ENCODE results near the gene GSTA1. TPM values are rescaled to one million over a fixed set of nuclear protein-coding genes. Genes with fewer than 3 reads are reported as not detected.
"Not testable (repeated sequence)": the region's sequence is repeated elsewhere in the genome, so short reads cannot be mapped to it uniquely, and the experiment has no call there.

The GSTA1 gene
- polyA plus RNA-seq, 3 donors, result not detected

- Mint-ChIP-seq H3K27me3 (ENCODE audit: low read depth in 3 of 3) (peaks cover 0 to 2% (median 0%) of the 10 kb centered on the region in 3 donors), H3K36me3 (no peaks in the 10 kb centered on the region), H3K9me3 (peaks cover 4 to 18% (median 13%) of the 10 kb centered on the region in 7 donors), H3K4me1 (no peaks in the 10 kb centered on the region), H3K4me3 (no peak overlapping the region), H3K27ac (no peak overlapping the region)
- Histone ChIP-seq H3K27me3 (ENCODE audit: control insufficient read depth in 2 of 2, insufficient read depth in 2 of 2, low read length in 2 of 2) (no peaks in the 10 kb centered on the region), H3K4me3 (replicated peaks in 1 of 3; ENCODE audit: low read depth in 2 of 3, low read length in 3 of 3) (no peak overlapping the region), H3K79me2 (ENCODE audit: insufficient read depth, low read length) (no peaks in the 10 kb centered on the region), H2AFZ (ENCODE audit: insufficient read depth, low read depth, low read length, poor library complexity, severe bottlenecking) (no peak overlapping the region), H4K20me1 (ENCODE audit: insufficient read depth, low read length) (no peaks in the 10 kb centered on the region), H3K4me2 (replicated peaks; ENCODE audit: extremely low read depth, low read length, poor library complexity, severe bottlenecking) (no peak overlapping the region), H3K9ac (ENCODE audit: insufficient read depth, low read length, poor library complexity, severe bottlenecking) (no peak overlapping the region), H3K9me3 (replicated peaks in 1 of 2; ENCODE audit: control insufficient read depth in 1 of 2, insufficient read depth in 1 of 2, low read length in 2 of 2) (peaks cover 0 to 2% of the 10 kb centered on the region in 2 donors), H3K36me3 (replicated peaks in 1 of 2; ENCODE audit: control insufficient read depth in 1 of 2, insufficient read depth in 2 of 2, low read length in 2 of 2) (no peaks in the 10 kb centered on the region), H3K27ac (ENCODE audit: low read depth in 1 of 2, low read length in 2 of 2) (no peak overlapping the region), H3K4me1 (ENCODE audit: control insufficient read depth in 1 of 2, insufficient read depth in 2 of 2, low read length in 2 of 2) (no peaks in the 10 kb centered on the region)
- DNase-seq, result no peak
- intact Hi-C loops (cut with micrococcal nuclease), result no loop called here
- 96% methylated on average over 24 of the region's 24 CpGs for WGBS (ENCODE audit: insufficient coverage)
- TF ChIP-seq CTCF (IDR thresholded peaks at IDR 0.05), result no peak
Measured at GRCh38 chr6:52786249-52786956, 17.2 kb downstream of the GSTA1 start.

GRCh38 chr6:52782696-52783274, 20.8 kb downstream of the GSTA1 start:
- H3K9me3 Mint-ChIP-seq, result peaks cover 6 to 14% (median 13%) of the 10 kb centered on the region in 7 donors
- H3K4me3 ChIP-seq (replicated peaks in 1 of 3; ENCODE audit: low read depth in 2 of 3, low read length in 3 of 3); H3K36me3 Mint-ChIP-seq; H3K79me2 ChIP-seq (ENCODE audit: insufficient read depth, low read length); H3K9me3 ChIP-seq (replicated peaks in 1 of 2; ENCODE audit: control insufficient read depth in 1 of 2, insufficient read depth in 1 of 2, low read length in 2 of 2); DNase-seq; H3K4me2 ChIP-seq (replicated peaks; ENCODE audit: extremely low read depth, low read length, poor library complexity, severe bottlenecking); H4K20me1 ChIP-seq (ENCODE audit: insufficient read depth, low read length); H3K27me3 Mint-ChIP-seq (ENCODE audit: low read depth in 3 of 3); H2AFZ ChIP-seq (ENCODE audit: insufficient read depth, low read depth, low read length, poor library complexity, severe bottlenecking); H3K9ac ChIP-seq (ENCODE audit: insufficient read depth, low read length, poor library complexity, severe bottlenecking); H3K27ac Mint-ChIP-seq; intact Hi-C loops (cut with micrococcal nuclease); H3K36me3 ChIP-seq (replicated peaks in 1 of 2; ENCODE audit: control insufficient read depth in 1 of 2, insufficient read depth in 2 of 2, low read length in 2 of 2); H3K27ac ChIP-seq (ENCODE audit: low read depth in 1 of 2, low read length in 2 of 2); H3K4me3 Mint-ChIP-seq; H3K27me3 ChIP-seq (ENCODE audit: control insufficient read depth in 2 of 2, insufficient read depth in 2 of 2, low read length in 2 of 2); H3K4me1 ChIP-seq (ENCODE audit: control insufficient read depth in 1 of 2, insufficient read depth in 2 of 2, low read length in 2 of 2); H3K4me1 Mint-ChIP-seq: not testable (repeated sequence)
- WGBS (ENCODE audit: insufficient coverage), result no CpG with 5 or more reads among the region's 3 CpGs

- H3K36me3 ChIP-seq (replicated peaks in 1 of 2; ENCODE audit: control insufficient read depth in 1 of 2, insufficient read depth in 2 of 2, low read length in 2 of 2); DNase-seq; H3K4me2 ChIP-seq (replicated peaks; ENCODE audit: extremely low read depth, low read length, poor library complexity, severe bottlenecking); H3K27me3 ChIP-seq (ENCODE audit: control insufficient read depth in 2 of 2, insufficient read depth in 2 of 2, low read length in 2 of 2); H3K4me3 ChIP-seq (replicated peaks in 1 of 3; ENCODE audit: low read depth in 2 of 3, low read length in 3 of 3); H3K79me2 ChIP-seq (ENCODE audit: insufficient read depth, low read length); H3K4me3 Mint-ChIP-seq; H3K36me3 Mint-ChIP-seq; H3K27me3 Mint-ChIP-seq (ENCODE audit: low read depth in 3 of 3); intact Hi-C loops (cut with micrococcal nuclease); H3K4me1 Mint-ChIP-seq; H4K20me1 ChIP-seq (ENCODE audit: insufficient read depth, low read length); H3K9me3 ChIP-seq (replicated peaks in 1 of 2; ENCODE audit: control insufficient read depth in 1 of 2, insufficient read depth in 1 of 2, low read length in 2 of 2); H3K9ac ChIP-seq (ENCODE audit: insufficient read depth, low read length, poor library complexity, severe bottlenecking); H3K4me1 ChIP-seq (ENCODE audit: control insufficient read depth in 1 of 2, insufficient read depth in 2 of 2, low read length in 2 of 2); H2AFZ ChIP-seq (ENCODE audit: insufficient read depth, low read depth, low read length, poor library complexity, severe bottlenecking); H3K27ac ChIP-seq (ENCODE audit: low read depth in 1 of 2, low read length in 2 of 2): not testable (repeated sequence)
- Mint-ChIP-seq H3K9me3 (peaks cover 4 to 13% (median 9%) of the 10 kb centered on the region in 7 donors), H3K27ac (peak overlapping the region in 1 of 7 donors; percentile 4)
Measured at GRCh38 chr6:52782209-52782608, 21.4 kb downstream of the GSTA1 start.
